Activated naive CD4-positive, alpha-beta T cell treated with anti-CD3 and anti-CD28 coated beads, Interleukin-2, amount 50 U/mL, for 16 hours (primary cell): ENCODE results near the gene ECI2.
"Not testable (repeated sequence)": the region's sequence is repeated elsewhere in the genome, so short reads cannot be mapped to it uniquely, and the experiment has no call there.

ENCODE experiments used
- DNase-seq: peaks from one replicate; pipeline ENCODE4 v3.0.0-alpha.2; 2020

ECI2 gene

GRCh38 chr6:4100655-4101054 is 34.7 kb downstream of the ECI2 start:
- no peak for DNase-seq

GRCh38 chr6:4093288-4093687 is 42.1 kb downstream of the ECI2 start:
- no peak for DNase-seq

DNA sequence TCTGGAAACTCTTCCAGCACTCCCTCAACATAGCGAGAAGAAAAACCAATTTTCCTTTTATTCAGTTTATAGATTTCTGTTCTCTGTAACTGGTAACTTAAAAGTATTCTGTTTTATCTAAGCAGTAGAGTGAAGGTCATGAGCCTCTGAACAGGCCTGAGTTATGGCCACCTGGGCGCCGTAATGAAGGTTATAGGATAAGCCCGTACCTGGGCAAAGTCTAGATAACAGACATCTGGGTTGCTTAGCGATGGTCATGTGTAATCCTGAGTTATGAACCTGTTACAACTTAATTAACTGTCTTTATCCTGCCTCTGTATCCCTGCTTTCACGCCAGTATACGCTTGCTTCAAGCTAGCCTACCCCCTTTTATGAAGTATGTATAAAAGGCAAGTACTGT is 43.4 kb downstream of the ECI2 start:
- no peak for DNase-seq

GRCh38 chr6:4090043-4090442 is 45.3 kb downstream of the ECI2 start:
- not testable (repeated sequence) for DNase-seq

DNA sequence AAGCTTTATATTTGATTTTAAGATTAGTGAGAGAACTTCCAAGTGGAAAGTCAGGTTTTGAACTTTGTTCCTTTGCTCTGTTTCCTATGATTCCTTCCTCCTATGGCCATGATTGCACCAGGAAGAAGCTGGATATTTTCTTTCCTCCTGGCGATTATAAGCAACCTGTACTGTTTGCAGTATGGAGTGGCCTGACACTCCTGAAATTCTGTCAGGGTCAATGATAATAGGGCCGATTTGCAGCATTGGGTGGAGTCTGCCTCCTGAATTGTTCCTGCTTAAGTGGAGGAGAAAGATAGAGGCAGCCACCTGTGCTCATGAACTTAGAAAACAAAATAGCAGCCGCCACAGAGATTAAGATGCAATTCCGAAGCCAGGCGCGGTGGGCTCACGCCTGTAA is 46.7 kb downstream of the ECI2 start:
- no peak for DNase-seq

GRCh38 chr6:4085332-4085700 is 50.1 kb downstream of the ECI2 start:
- DNase-seq: no peak

- no peak for DNase-seq
Observed at GRCh38 chr6:4084444-4085331, 50.7 kb downstream of the ECI2 start.

DNA sequence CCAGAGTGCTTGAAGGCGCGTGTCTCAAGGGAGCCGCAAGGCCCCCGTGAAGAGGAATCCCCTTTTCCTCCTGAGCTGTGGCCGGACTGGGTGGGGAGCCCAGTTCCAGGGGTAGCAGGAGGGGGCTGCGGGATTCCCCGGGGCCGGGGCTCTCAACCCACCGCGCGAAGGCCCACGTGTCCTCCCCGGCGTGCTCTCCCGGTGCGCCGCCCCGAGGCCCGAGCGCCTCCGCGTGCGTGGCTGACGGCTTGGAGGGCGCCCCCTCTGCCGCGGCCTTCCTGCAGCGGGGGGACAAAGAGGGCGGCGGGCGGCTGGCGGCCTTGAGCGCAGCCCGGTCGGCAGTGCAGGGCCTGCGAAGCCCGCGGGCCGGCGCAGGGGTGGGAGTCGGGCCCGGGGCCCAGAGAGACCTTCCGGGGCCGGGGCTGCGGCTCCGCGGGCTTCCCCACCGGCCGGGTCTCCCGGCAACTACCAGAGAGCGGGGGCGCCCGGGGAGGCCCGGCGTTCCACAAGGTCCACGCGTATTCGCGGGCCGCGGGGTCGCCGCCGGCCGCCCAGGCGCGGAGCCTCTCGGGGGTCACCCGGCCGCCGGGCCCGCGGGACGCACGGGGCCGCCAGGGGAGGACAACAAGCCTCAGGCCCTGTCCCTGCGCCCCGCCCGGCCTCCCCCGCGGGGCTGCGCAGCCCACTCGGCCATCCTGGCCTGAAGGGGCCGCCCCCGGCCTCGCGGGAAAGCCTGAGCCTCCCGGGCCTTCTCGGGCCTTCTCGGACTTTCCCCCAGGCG is 56.5 kb downstream of the ECI2 start, which contains the start of gene FAM217A:
FAM217A (minus strand) TSS at position 447 of the 781 bp plus-strand sequence. CDS start 1,723 bp downstream, outside the sequence.
- no peak for DNase-seq

GRCh38 chr6:4074478-4075235 is 60.7 kb downstream of the ECI2 start:
- no peak for DNase-seq

GRCh38 chr6:4071330-4071729 is 64.0 kb downstream of the ECI2 start:
- DNase-seq: no peak

GRCh38 chr6:4069199-4069598 is 66.2 kb downstream of the ECI2 start:
- DNase-seq: no peak

DNA sequence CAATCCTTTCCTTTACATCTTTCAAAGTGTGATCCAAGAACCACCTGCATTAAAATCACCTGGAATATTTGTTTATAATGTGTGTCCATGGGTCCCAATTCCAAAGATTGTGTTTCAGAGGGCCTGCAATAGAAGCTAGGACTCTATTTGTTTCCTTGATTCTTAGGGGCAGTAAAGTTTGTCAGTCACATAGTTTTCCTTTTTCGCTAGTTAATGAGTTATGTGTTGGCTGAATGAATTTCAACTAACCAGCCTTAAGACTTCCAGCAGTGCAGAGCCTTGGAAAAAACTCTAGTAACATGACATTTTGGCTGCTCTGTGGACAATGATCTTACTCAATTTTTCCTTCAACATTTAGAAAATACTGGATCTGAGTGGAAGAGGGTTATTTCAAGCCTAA is 67.7 kb downstream of the ECI2 start:
- DNase-seq: no peak

DNA sequence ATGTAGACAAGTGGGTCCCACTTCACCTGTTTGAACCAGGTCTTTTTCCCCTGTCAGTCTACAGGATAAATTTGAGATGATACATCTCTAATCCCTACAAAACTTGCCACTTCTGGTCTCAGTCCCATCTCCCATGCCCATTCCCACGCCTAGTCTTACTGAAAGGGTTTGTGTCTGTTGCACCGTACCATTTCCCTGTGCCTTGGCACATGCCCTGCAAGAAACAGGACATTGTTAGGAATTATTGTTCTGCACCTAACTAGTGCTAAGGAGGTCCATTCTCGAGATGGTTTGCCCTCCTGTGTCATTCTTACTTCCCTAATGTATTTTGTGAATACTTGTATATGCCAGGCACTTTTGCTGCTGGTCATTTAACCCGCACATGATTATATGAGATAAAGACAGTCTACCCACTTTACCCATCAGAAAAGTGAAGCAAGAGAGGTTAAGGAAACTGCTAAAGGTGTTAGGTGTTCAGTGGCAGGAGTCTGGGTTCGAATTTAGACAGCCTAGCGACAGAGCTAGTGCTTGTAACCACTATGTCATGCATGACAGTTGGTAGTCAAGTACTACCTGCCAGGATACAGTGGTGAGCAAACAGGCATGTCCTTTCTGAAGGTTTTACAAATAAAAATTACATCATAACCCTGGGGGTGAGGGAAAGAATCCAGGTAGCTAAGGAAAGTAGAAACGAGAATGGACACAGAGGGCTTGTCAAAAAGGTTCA is 69.2 kb downstream of the ECI2 start:
- DNase-seq: no peak
